HL-60 (cell line): ENCODE measurements around the gene CAPZA2.

Experiments used
- GABPA ChIP-seq: IDR thresholded peaks from 2 replicates; pipeline ENCODE4 v1.6.1; 2012; ENCODE audit warnings: low read depth
- POLR2AphosphoS5 ChIP-seq: IDR thresholded peaks from 2 replicates; pipeline ENCODE4 v1.6.1; 2012; ENCODE audit warnings: low read depth
- TF ChIP-seq, protein P1 (sequence below): IDR thresholded peaks from one replicate; pipeline ENCODE4 v1.5.1; 2011; ENCODE audit warnings: low read length, control low read depth, inconsistent platforms; ENCODE audit not compliant: insufficient read depth

DNA sequence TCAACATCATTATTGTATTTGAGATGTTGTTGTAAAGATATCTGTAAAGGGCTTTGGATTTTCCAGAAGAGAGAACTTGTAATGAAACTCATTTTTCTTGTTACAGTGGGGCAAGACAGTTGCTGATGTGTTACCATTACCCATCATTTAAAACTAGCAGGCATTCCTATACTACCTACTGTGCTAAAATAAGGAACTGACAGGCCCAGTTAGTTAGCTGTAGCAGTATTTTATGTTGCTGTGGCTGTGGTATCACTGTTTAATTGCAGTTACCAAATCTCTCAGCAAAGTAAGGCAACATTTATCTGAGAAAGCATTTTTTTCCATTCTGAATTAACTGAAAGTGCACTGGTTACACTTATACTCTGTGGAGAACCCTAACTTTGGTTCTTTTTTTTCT lies 100.8 kb downstream of the CAPZA2 start:
- TF ChIP-seq, protein P1, sequence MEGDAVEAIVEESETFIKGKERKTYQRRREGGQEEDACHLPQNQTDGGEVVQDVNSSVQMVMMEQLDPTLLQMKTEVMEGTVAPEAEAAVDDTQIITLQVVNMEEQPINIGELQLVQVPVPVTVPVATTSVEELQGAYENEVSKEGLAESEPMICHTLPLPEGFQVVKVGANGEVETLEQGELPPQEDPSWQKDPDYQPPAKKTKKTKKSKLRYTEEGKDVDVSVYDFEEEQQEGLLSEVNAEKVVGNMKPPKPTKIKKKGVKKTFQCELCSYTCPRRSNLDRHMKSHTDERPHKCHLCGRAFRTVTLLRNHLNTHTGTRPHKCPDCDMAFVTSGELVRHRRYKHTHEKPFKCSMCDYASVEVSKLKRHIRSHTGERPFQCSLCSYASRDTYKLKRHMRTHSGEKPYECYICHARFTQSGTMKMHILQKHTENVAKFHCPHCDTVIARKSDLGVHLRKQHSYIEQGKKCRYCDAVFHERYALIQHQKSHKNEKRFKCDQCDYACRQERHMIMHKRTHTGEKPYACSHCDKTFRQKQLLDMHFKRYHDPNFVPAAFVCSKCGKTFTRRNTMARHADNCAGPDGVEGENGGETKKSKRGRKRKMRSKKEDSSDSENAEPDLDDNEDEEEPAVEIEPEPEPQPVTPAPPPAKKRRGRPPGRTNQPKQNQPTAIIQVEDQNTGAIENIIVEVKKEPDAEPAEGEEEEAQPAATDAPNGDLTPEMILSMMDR = no peak
- TF ChIP-seq GABPA (no peak), POLR2AphosphoS5 (no peak)
